ENCODE data around the gene NFIB. TPM values are rescaled to one million over a fixed set of nuclear protein-coding genes. Genes with fewer than 3 reads are reported as not detected.

The NFIB gene
- polyA plus RNA-seq, 2 of the 4 experiments (the other 2 are of a cell fraction) = 10.7 to 21.7 TPM

GRCh38 chr9:14215614-14216013 lies 98.3 kb downstream of the NFIB start (continued):
- TF ChIP-seq SMC3 (IDR thresholded peaks at IDR 0.05) (0 out of 3 replicates have a peak, but pooled peaks have one; percentile 10), PBX3 (IDR thresholded peaks at IDR 0.05) (no peak), HOXB5 (CRISPR knock-in tag; IDR thresholded peaks at IDR 0.05) (no peak), KDM5A (IDR thresholded peaks at IDR 0.05) (no peak), PHF8 (IDR thresholded peaks at IDR 0.05; ENCODE audit: borderline replicate concordance, low read depth) (no peak), ZFP36 (IDR thresholded peaks at IDR 0.05; ENCODE audit: borderline replicate concordance, partially characterized antibody) (no peak), NPAS2 (CRISPR knock-in tag; IDR thresholded peaks at IDR 0.05; ENCODE audit: borderline replicate concordance) (no peak), E2F6 (IDR thresholded peaks at IDR 0.05; ENCODE audit: borderline replicate concordance, low read depth) (no peak), CBX2 (IDR thresholded peaks at IDR 0.05; ENCODE audit: borderline replicate concordance, low read depth) (no peak), ESRRA (IDR thresholded peaks at IDR 0.05; ENCODE audit: borderline replicate concordance, low read length) (no peak), EHMT2 (IDR thresholded peaks at IDR 0.05; ENCODE audit: low read depth) (no peak), SREBF2 (IDR thresholded peaks at IDR 0.05) (no peak), ZSCAN20 (CRISPR knock-in tag; IDR thresholded peaks at IDR 0.05) (no peak), RARB (CRISPR knock-in tag; IDR thresholded peaks at IDR 0.05) (no peak), USF2 (IDR thresholded peaks at IDR 0.05) (no peak), KDM1A (IDR thresholded peaks at IDR 0.05; ENCODE audit: low read depth) (no peak), HMGXB4 (CRISPR knock-in tag; IDR thresholded peaks at IDR 0.05; ENCODE audit: borderline replicate concordance) (no peak), MAZ (IDR thresholded peaks at IDR 0.05; ENCODE audit: borderline replicate concordance, low read depth, low read length) (no peak), HOXB13 (CRISPR knock-in tag; IDR thresholded peaks at IDR 0.05; ENCODE audit: low read depth) (no peak), EHF (CRISPR knock-in tag; IDR thresholded peaks at IDR 0.05) (no peak), POLR2AphosphoS2 (conservative IDR thresholded peaks at IDR 0.05; ENCODE audit: low read length) (no peak), CHD4 (IDR thresholded peaks at IDR 0.05; ENCODE audit: borderline replicate concordance) (no peak)

- POLR2A ChIA-PET = no interaction called here
- DNase-seq (ENCODE audit: low read depth in 1 of 2, low spot score in 1 of 2) (no peak), FAIRE-seq (no peak), ATAC-seq (no peak)
- no peaks in the 10 kb centered on the region for H3K9me3 ChIP-seq
- CTCF ChIA-PET = interaction anchor here (0.6 to 1.3 kb wide), 4 partner anchors 8 to 526 kb away, joined by 3 to 4 read pairs (median 3); no protein-coding TSS in a partner anchor
- peaks cover 97% of the 10 kb centered on the region for H3K4me1 ChIP-seq
- H3K27ac ChIP-seq = peak overlapping the region; percentile 83 to 86
- 52% methylated on average over 2 of the region's 2 CpGs for WGBS (ENCODE audit: missing lambda C conversion rate)
- H3K4me3 ChIP-seq = no peak overlapping the region
- H3K4me2 ChIP-seq = peak overlapping the region; percentile 59
- TF ChIP-seq CEBPB (IDR thresholded peaks at IDR 0.05) = no peak
- no peak for TF ChIP-seq EHMT2 (IDR thresholded peaks at IDR 0.05; ENCODE audit: low read depth)
These were observed 99.2 kb downstream of the NFIB start for GRCh38 chr9:14214693-14215092.

All from A549 (cell line).